GM12878 (cell line): ENCODE measurements around the gene TUBA8. TPM values are rescaled to one million over a fixed set of nuclear protein-coding genes. Genes with fewer than 3 reads are reported as not detected.
"Not testable (repeated sequence)": the region's sequence is repeated elsewhere in the genome, so short reads cannot be mapped to it uniquely, and the experiment has no call there.

Source experiments
- ATAC-seq: fragments of 200-7000 bp; cut with Tn5 transposase; 3 replicates; pipeline ENCODE4 v1.9.1; 2020; ENCODE audit warnings: mild to moderate bottlenecking, moderate library complexity
- BruUV-seq: library from RNA; stranded (reverse); fragments of 400-500 nt; replicated peaks from 2 replicates; lab custom pipeline; 2021; lab: Mats Ljungman, UMichigan
- CTCF ChIA-PET: fragments of 300-600 bp; sonication (Branson Sonifier 250); formaldehyde crosslinking; extraction: SDS; loops from one replicate; lab custom pipeline; 2021; ENCODE audit warnings: inconsistent platforms; lab: Yijun Ruan, JAX
- POLR2A ChIA-PET: fragments of 350-600 bp; formaldehyde crosslinking; extraction: SDS; loops from one replicate; lab custom pipeline; 2021; ENCODE audit warnings: inconsistent platforms; lab: Charles Lee
- RAD21 ChIA-PET: fragments of 300-600 bp; sonication (Branson Sonifier 250); formaldehyde crosslinking; loops from one replicate; lab custom pipeline; 2023; ENCODE audit warnings: antibody characterized with exemption; ENCODE audit not compliant: unreplicated experiment; lab: Charles Lee
- SMC1A ChIA-PET: fragments of 300-600 bp; sonication (Branson Sonifier 250); formaldehyde crosslinking; loops from one replicate; lab custom pipeline; 2023; ENCODE audit not compliant: unreplicated experiment, uncharacterized antibody; lab: Charles Lee
- DNase-seq: peaks from one replicate; pipeline ENCODE4 v3.0.0-alpha.2; 2011; ENCODE audit warnings: low read depth, low spot score
- FAIRE-seq: peaks from 3 replicates; lab custom pipeline; 2011; peaks lifted over from hg19 to GRCh38; lab: Jason Lieb, UNC
- H2AFZ ChIP-seq: 2 replicates; pipeline ENCODE4 v1.6.0; 2011; ENCODE audit warnings: low read depth, low read length, control low read depth; ENCODE audit not compliant: control insufficient read depth
- H3K27ac ChIP-seq: 2 replicates; pipeline ENCODE4 v1.5.1; 2011; ENCODE audit warnings: control low read depth; ENCODE audit not compliant: control insufficient read depth, insufficient read depth
- H3K27me3 ChIP-seq, 2 experiments: replicated peaks in 1 of 2; 2 replicates each; pipeline versions ENCODE4 v1.6.0 to v1.6.1; 2011; ENCODE audit warnings: low read length in 1 of 2; ENCODE audit not compliant: control insufficient read depth in 2 of 2, insufficient read depth in 2 of 2
- H3K36me3 ChIP-seq, 2 experiments: 2 replicates each; pipeline ENCODE4 v1.5.1; 2011; ENCODE audit warnings: low read length in 1 of 2; ENCODE audit not compliant: control insufficient read depth in 2 of 2, insufficient read depth in 2 of 2
- H3K4me1 ChIP-seq: 2 replicates; pipeline ENCODE4 v1.6.1; 2011; ENCODE audit warnings: mild to moderate bottlenecking, low read length, moderate library complexity, mixed read lengths; ENCODE audit not compliant: control insufficient read depth, insufficient read depth
- H3K4me2 ChIP-seq: 2 replicates; pipeline ENCODE4 v1.6.0; 2011; ENCODE audit warnings: control low read depth; ENCODE audit not compliant: control insufficient read depth, insufficient read depth
- H3K4me3 ChIP-seq: fragments of 200-600 bp; sonication (generic); 2 replicates; pipeline ENCODE4 v1.5.1; 2016
- H3K79me2 ChIP-seq: 2 replicates; pipeline ENCODE4 v1.6.0; 2011; ENCODE audit warnings: low read length; ENCODE audit not compliant: control insufficient read depth, insufficient read depth
- H3K9ac ChIP-seq: 2 replicates; pipeline ENCODE4 v1.8.0; 2011; ENCODE audit warnings: low read length, control low read depth, mixed read lengths; ENCODE audit not compliant: control insufficient read depth, insufficient read depth
- H3K9me3 ChIP-seq: replicated peaks from 3 replicates; pipeline ENCODE4 v1.5.1; 2011; ENCODE audit warnings: mild to moderate bottlenecking, low read length; ENCODE audit not compliant: control insufficient read depth, insufficient read depth
- H4K20me1 ChIP-seq: 2 replicates; pipeline ENCODE4 v1.6.0; 2011; ENCODE audit not compliant: control insufficient read depth, insufficient read depth
- MLLT1 ChIP-seq: fragments of 450-650 bp; IDR thresholded peaks from 2 replicates; pipeline ENCODE4 v1.6.1; 2016; ENCODE audit warnings: mild to moderate bottlenecking
- NFYB ChIP-seq: IDR thresholded peaks from 2 replicates; pipeline ENCODE4 v1.6.1; 2011; ENCODE audit warnings: low read depth, mild to moderate bottlenecking, low read length, improper control_type of control experiment, moderate library complexity; ENCODE audit not compliant: insufficient read depth
- RELA ChIP-seq: fragments of 450-650 bp; IDR thresholded peaks from 2 replicates; pipeline ENCODE4 v1.8.0; 2014; ENCODE audit warnings: borderline replicate concordance; ENCODE audit not compliant: partially characterized antibody
- WGBS: methylation state at CpG from one replicate; pipeline ENCODE4 v1.1.6; 2016; ENCODE audit warnings: low lambda C conversion rate; ENCODE audit not compliant: insufficient replicate concordance, insufficient coverage; ENCODE audit errors: missing lambda C conversion rate; 5-methylcytosine and 5-hydroxymethylcytosine counted together
- in situ Hi-C: fragments of 300-500 bp; cut with MboI; formaldehyde crosslinking; loops from 9 replicates; pipeline ENCODE4 v1.14.3; 2018; ENCODE audit warnings: mixed read lengths
- intact Hi-C: fragments of 100-400 bp; cut with micrococcal nuclease; formaldehyde crosslinking; loops from one replicate; pipeline ENCODE4 v1.14.2; 2022; ENCODE audit not compliant: unreplicated experiment
- polyA plus RNA-seq, 11 experiments: library from polyadenylated mRNA; depleted of rRNA in 4 of 11; unstranded in 6 of 11; stranded (reverse) in 5 of 11; fragments of >200 nt; fragmentation: Nextera tagmentation in 4 of 11; fragmentation: Illumina TruSeq in 1 of 11; extraction: Ambion mirVana in 4 of 11; extraction: Trizol in 1 of 11; gene quantifications; 1 replicate in 1 of 11; 2 replicates in 10 of 11; pipeline versions ENCODE4 v1.2.1 to v1.2.3, GENCODE V29; 2011 to 2016; ENCODE audit warnings: inconsistent platforms in 2 of 11, missing spikeins in 2 of 11, low read depth in 1 of 11
- total RNA-seq, 4 experiments: library from RNA; depleted of rRNA in 3 of 4; stranded (reverse); fragments of >200 nt in 3 of 4; fragmentation: Illumina TruSeq in 1 of 4; extraction: Trizol in 1 of 4; gene quantifications; 2 replicates each; pipeline versions ENCODE4 v1.2.1 to v1.2.3, GENCODE V29; 2013 to 2021
- TF ChIP-seq, protein P1 (sequence below): IDR thresholded peaks from 2 replicates; pipeline ENCODE4 v1.6.1; 2012; ENCODE audit warnings: mild to moderate bottlenecking, low read depth, low read length
- TF ChIP-seq, protein P2 (sequence below): fragments of 450-650 bp; IDR thresholded peaks from 2 replicates; pipeline ENCODE4 v1.6.1; 2017; ENCODE audit warnings: mild to moderate bottlenecking, low read depth, inconsistent platforms; ENCODE audit not compliant: poor library complexity, severe bottlenecking

The TUBA8 gene
- total and polyA plus RNA-seq, 10 of the 15 experiments (the other 5 are each of a cell fraction or from before 2014, with no cell fraction given) = 2.2 to 30.3 (median 21.0) TPM

- POLR2A ChIA-PET = not testable (repeated sequence)
Observed at GRCh38 chr22:18141004-18141403, 30.4 kb downstream of the TUBA8 start.

GRCh38 chr22:18144105-18144504 is 33.5 kb downstream of the TUBA8 start:
- ATAC-seq (no peak), FAIRE-seq (no peak), DNase-seq (no peak)
- in situ Hi-C loops (no loop called here), intact Hi-C loops (loop anchor here (10.0 kb wide), 1 partner anchor 59 kb away; no protein-coding TSS in a partner anchor)
- H2AFZ ChIP-seq = no peak overlapping the region
- no peak overlapping the region for H3K4me3 ChIP-seq
- H3K79me2 ChIP-seq = no peaks in the 10 kb centered on the region
- H3K27ac ChIP-seq = no peak overlapping the region
- ChIA-PET RAD21 (interaction anchor here (1.0 kb wide), 1 partner anchor 8 kb away, joined by 3 read pairs; no protein-coding TSS in a partner anchor), CTCF (no interaction called here), POLR2A (no interaction called here), SMC1A (no interaction called here)
- TF ChIP-seq, protein P1, sequence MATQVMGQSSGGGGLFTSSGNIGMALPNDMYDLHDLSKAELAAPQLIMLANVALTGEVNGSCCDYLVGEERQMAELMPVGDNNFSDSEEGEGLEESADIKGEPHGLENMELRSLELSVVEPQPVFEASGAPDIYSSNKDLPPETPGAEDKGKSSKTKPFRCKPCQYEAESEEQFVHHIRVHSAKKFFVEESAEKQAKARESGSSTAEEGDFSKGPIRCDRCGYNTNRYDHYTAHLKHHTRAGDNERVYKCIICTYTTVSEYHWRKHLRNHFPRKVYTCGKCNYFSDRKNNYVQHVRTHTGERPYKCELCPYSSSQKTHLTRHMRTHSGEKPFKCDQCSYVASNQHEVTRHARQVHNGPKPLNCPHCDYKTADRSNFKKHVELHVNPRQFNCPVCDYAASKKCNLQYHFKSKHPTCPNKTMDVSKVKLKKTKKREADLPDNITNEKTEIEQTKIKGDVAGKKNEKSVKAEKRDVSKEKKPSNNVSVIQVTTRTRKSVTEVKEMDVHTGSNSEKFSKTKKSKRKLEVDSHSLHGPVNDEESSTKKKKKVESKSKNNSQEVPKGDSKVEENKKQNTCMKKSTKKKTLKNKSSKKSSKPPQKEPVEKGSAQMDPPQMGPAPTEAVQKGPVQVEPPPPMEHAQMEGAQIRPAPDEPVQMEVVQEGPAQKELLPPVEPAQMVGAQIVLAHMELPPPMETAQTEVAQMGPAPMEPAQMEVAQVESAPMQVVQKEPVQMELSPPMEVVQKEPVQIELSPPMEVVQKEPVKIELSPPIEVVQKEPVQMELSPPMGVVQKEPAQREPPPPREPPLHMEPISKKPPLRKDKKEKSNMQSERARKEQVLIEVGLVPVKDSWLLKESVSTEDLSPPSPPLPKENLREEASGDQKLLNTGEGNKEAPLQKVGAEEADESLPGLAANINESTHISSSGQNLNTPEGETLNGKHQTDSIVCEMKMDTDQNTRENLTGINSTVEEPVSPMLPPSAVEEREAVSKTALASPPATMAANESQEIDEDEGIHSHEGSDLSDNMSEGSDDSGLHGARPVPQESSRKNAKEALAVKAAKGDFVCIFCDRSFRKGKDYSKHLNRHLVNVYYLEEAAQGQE = no peak
- TF ChIP-seq, protein P2, sequence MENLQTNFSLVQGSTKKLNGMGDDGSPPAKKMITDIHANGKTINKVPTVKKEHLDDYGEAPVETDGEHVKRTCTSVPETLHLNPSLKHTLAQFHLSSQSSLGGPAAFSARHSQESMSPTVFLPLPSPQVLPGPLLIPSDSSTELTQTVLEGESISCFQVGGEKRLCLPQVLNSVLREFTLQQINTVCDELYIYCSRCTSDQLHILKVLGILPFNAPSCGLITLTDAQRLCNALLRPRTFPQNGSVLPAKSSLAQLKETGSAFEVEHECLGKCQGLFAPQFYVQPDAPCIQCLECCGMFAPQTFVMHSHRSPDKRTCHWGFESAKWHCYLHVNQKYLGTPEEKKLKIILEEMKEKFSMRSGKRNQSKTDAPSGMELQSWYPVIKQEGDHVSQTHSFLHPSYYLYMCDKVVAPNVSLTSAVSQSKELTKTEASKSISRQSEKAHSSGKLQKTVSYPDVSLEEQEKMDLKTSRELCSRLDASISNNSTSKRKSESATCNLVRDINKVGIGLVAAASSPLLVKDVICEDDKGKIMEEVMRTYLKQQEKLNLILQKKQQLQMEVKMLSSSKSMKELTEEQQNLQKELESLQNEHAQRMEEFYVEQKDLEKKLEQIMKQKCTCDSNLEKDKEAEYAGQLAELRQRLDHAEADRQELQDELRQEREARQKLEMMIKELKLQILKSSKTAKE = no peak
- TF ChIP-seq RELA (no peak), MLLT1 (no peak)
- BruUV-seq = no TSS peak
- H4K20me1 ChIP-seq = no peaks in the 10 kb centered on the region
- H3K4me2 ChIP-seq = no peak overlapping the region
- no peaks in the 10 kb centered on the region; the same call in 2 of the 3 replicates for H3K9me3 ChIP-seq
- no peaks in the 10 kb centered on the region for H3K4me1 ChIP-seq
- no peaks in the 10 kb centered on the region for H3K27me3 ChIP-seq
- no peaks in the 10 kb centered on the region; a peak in 1 of 4 replicates for H3K36me3 ChIP-seq
- no peak overlapping the region for H3K9ac ChIP-seq

More at GRCh38 chr22:18141004-18141403, 30.4 kb downstream of the TUBA8 start:
- DNase-seq, H3K36me3 ChIP-seq, in situ Hi-C loops, BruUV-seq, H3K4me1 ChIP-seq, H2AFZ ChIP-seq, ATAC-seq, H3K79me2 ChIP-seq, H3K27me3 ChIP-seq, H3K9me3 ChIP-seq, H3K9ac ChIP-seq, H3K4me2 ChIP-seq, H3K27ac ChIP-seq, SMC1A ChIA-PET, H3K4me3 ChIP-seq, H4K20me1 ChIP-seq, FAIRE-seq: not testable (repeated sequence)
- intact Hi-C loops = loop anchor here (10.0 kb wide), 1 partner anchor 56 kb away; no protein-coding TSS in a partner anchor
- RAD21 ChIA-PET = interaction anchor here (1.2 kb wide), 1 partner anchor 9 kb away, joined by 4 read pairs; the partner anchor contains the start of gene USP18
- 98% methylated on average over 6 of the region's 6 CpGs for WGBS
- TF ChIP-seq NFYB = peak; percentile 76
- CTCF ChIA-PET = interaction anchor here (1.2 to 1.5 kb wide), 2 partner anchors 15 to 64 kb away, joined by 3 to 4 read pairs; no protein-coding TSS in a partner anchor
